ENCODE measurements around the gene FBXW4. TPM values are rescaled to one million over a fixed set of nuclear protein-coding genes. Genes with fewer than 3 reads are reported as not detected.

Gene FBXW4
- polyA plus RNA-seq, 1 donor from 2014 or later, result 7.7 TPM

GRCh38 chr10:101682172-101682825, 12.7 kb downstream of the FBXW4 start:
- TF ChIP-seq REST (IDR thresholded peaks at IDR 0.05; ENCODE audit: borderline replicate concordance) (no peak), TAF1 (IDR thresholded peaks at IDR 0.05; ENCODE audit: low read depth) (no peak), SMC3 (conservative IDR thresholded peaks at IDR 0.05; ENCODE audit: poor library complexity) (no peak), MXI1 (conservative IDR thresholded peaks at IDR 0.05; ENCODE audit: poor library complexity, severe bottlenecking) (no peak), EP300 (conservative IDR thresholded peaks at IDR 0.05; ENCODE audit: poor library complexity, severe bottlenecking) (no peak), EZH2 (IDR thresholded peaks at IDR 0.05; ENCODE audit: borderline replicate concordance, insufficient read depth, low read length, poor library complexity, severe bottlenecking) (no peak), RAD21 (conservative IDR thresholded peaks at IDR 0.05) (no peak), CTCF (IDR thresholded peaks at IDR 0.05; ENCODE audit: poor library complexity, severe bottlenecking) (no peak), POLR2AphosphoS5 (IDR thresholded peaks at IDR 0.05) (no peak)
- Histone ChIP-seq H3K4me2 (ENCODE audit: low read length) (no peak overlapping the region), H3K9me3 (ENCODE audit: low read length) (no peaks in the 10 kb centered on the region), H3K9me2 (ENCODE audit: insufficient read depth, low read length) (no peaks in the 10 kb centered on the region), H3K4me3 (ENCODE audit: low read length) (no peak overlapping the region), H3K27me3 (ENCODE audit: insufficient read depth, low read depth, low read length) (no peaks in the 10 kb centered on the region), H4K20me1 (ENCODE audit: insufficient read depth) (no peaks in the 10 kb centered on the region), H2AFZ (ENCODE audit: low read depth, low read length) (no peak overlapping the region), H3F3A (ENCODE audit: insufficient read depth, low read length, poor library complexity, severe bottlenecking) (no peaks in the 10 kb centered on the region), H3K27ac (ENCODE audit: low read length) (no peak overlapping the region), H3K79me2 (replicated peaks; ENCODE audit: insufficient read depth, low read length) (no peaks in the 10 kb centered on the region), H3K36me3 (ENCODE audit: insufficient read depth, low read length) (no peaks in the 10 kb centered on the region), H3K9ac (ENCODE audit: low read length) (no peak overlapping the region)

DNA sequence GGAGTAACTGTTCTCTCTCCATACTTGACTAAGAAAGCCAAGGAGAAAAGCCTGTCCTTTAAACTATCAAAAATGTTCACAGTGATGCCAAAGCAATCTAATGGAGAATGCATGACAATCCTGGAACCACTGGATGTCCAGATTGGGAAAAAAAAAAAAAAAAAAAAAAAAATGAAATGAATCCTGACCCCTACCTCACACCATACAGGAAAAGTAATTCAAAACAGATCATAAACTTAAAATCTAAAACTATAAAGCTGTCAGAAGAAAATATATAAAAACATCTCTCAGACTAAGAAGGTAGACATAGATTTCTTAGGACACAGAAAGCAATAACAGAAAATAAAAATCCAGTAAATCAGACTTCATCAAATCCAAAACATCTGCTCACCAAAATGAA, 18.4 kb downstream of the FBXW4 start:
- H3K9me2 ChIP-seq (ENCODE audit: insufficient read depth, low read length), result no peaks in the 10 kb centered on the region
- no peaks in the 10 kb centered on the region for H4K20me1 ChIP-seq (ENCODE audit: insufficient read depth)
- no peaks in the 10 kb centered on the region for H3F3A ChIP-seq (ENCODE audit: insufficient read depth, low read length, poor library complexity, severe bottlenecking)
- no peaks in the 10 kb centered on the region for H3K9me3 ChIP-seq (ENCODE audit: low read length)
- H3K4me3 ChIP-seq (ENCODE audit: low read length), result no peak overlapping the region
- no peaks in the 10 kb centered on the region for H3K36me3 ChIP-seq (ENCODE audit: insufficient read depth, low read length)
- no peak for TF ChIP-seq MXI1 (conservative IDR thresholded peaks at IDR 0.05; ENCODE audit: poor library complexity, severe bottlenecking)
- no peak for TF ChIP-seq SMC3 (conservative IDR thresholded peaks at IDR 0.05; ENCODE audit: poor library complexity)
- no peak for TF ChIP-seq RAD21 (conservative IDR thresholded peaks at IDR 0.05)
- TF ChIP-seq EZH2 (IDR thresholded peaks at IDR 0.05; ENCODE audit: borderline replicate concordance, insufficient read depth, low read length, poor library complexity, severe bottlenecking), result no peak
- TF ChIP-seq POLR2AphosphoS5 (IDR thresholded peaks at IDR 0.05), result no peak
- TF ChIP-seq REST (IDR thresholded peaks at IDR 0.05; ENCODE audit: borderline replicate concordance), result no peak
- TF ChIP-seq TAF1 (IDR thresholded peaks at IDR 0.05; ENCODE audit: low read depth), result no peak
- H3K4me2 ChIP-seq (ENCODE audit: low read length), result no peak overlapping the region
- H3K9ac ChIP-seq (ENCODE audit: low read length), result no peak overlapping the region
- H3K27ac ChIP-seq (ENCODE audit: low read length), result no peak overlapping the region
- no peaks in the 10 kb centered on the region for H3K79me2 ChIP-seq (replicated peaks; ENCODE audit: insufficient read depth, low read length)
- H3K27me3 ChIP-seq (ENCODE audit: insufficient read depth, low read depth, low read length), result no peaks in the 10 kb centered on the region
- H2AFZ ChIP-seq (ENCODE audit: low read depth, low read length), result no peak overlapping the region
